Peyer's patch (tissue), 4 donors: ENCODE results near the gene CCDC157. TPM values are rescaled to one million over a fixed set of nuclear protein-coding genes. Genes with fewer than 3 reads are reported as not detected.

ENCODE experiments used
- small RNA-seq, 2 donors: library from RNA; depleted of rRNA; stranded (forward); fragments of <200 nt; gene quantifications; one replicate each; pipeline ENCODE3, GENCODE V24; 2016
- total RNA-seq, 4 donors: library from RNA; depleted of rRNA; stranded (reverse); fragments of >200 nt; gene quantifications; one replicate each; pipeline ENCODE4 v1.1.0, GENCODE V29; 2016

The CCDC157 gene
- total RNA-seq, 4 donors from 2014 or later: 3.5 to 8.8 (median 6.9) TPM

Small RNA genes lying within 50 kb of the gene (small RNA-seq; reads per million reads assigned to genes)
- gene AC004832.3: 0 reads per million in 2 donors
- 0 reads per million in 2 donors for gene RNU6-564P

Other genes with a start within 250 kb of the CCDC157 start
- 10 to 100 TPM in 2 of 4 donors, 1 to 10 TPM in 2; 7.4 to 19.3 (median 10.6) TPM for gene LIF, start 110.2 kb upstream of the CCDC157 start, total RNA-seq
- not detected for gene OSM, start 90.2 kb upstream of the CCDC157 start, total RNA-seq
- 10 to 100 TPM in 1 of 4 donors, 1 to 10 TPM in 3; 1.8 to 11.6 (median 6.0) TPM for gene CASTOR1, start 67.5 kb upstream of the CCDC157 start, total RNA-seq
- 10 to 100 TPM; 18.4 to 25.9 (median 20.8) TPM for gene TBC1D10A, start 30.1 kb upstream of the CCDC157 start, total RNA-seq
- gene SF3A1, start 113 bp upstream of the CCDC157 start, total RNA-seq: 100 to 1,000 TPM in 3 of 4 donors, 10 to 100 TPM in 1; 90.4 to 182 (median 160) TPM
- gene RNF215, start 30.4 kb downstream of the CCDC157 start, total RNA-seq: 10 to 100 TPM in 3 of 4 donors, 1 to 10 TPM in 1; 8.6 to 28.9 (median 13.0) TPM
- 10 to 100 TPM in 3 of 4 donors, 1 to 10 TPM in 1; 3.3 to 53.6 (median 34.6) TPM for gene SEC14L2, start 40.0 kb downstream of the CCDC157 start, total RNA-seq
- 10 to 100 TPM; 12.4 to 24.7 (median 19.2) TPM for gene MTFP1, start 68.8 kb downstream of the CCDC157 start, total RNA-seq
- not detected for gene SEC14L3, start 115.0 kb downstream of the CCDC157 start, total RNA-seq
- gene SEC14L4, start 148.7 kb downstream of the CCDC157 start, total RNA-seq: not detected
- under 1 TPM in 1 of 4 donors, not detected in 3; 0.27 TPM for gene SEC14L6, start 189.7 kb downstream of the CCDC157 start, total RNA-seq
- 10 to 100 TPM; 19.0 to 98.5 (median 57.2) TPM for gene GAL3ST1, start 217.7 kb downstream of the CCDC157 start, total RNA-seq
- 10 to 100 TPM; 28.4 to 49.5 (median 38.4) TPM for gene PES1, start 234.9 kb downstream of the CCDC157 start, total RNA-seq